Endothelial cell of umbilical vein (primary cell): Measurements from ENCODE around the gene STEAP4. TPM values are rescaled to one million over a fixed set of nuclear protein-coding genes. Genes with fewer than 3 reads are reported as not detected.

Experiments used
- BruUV-seq: library from RNA; stranded (reverse); fragments of 400-500 nt; replicated peaks from 2 replicates; lab custom pipeline; 2021; lab: Mats Ljungman, UMichigan
- CTCF ChIA-PET: fragments of 300-600, 350-600 bp; sonication (Branson Sonifier 250); formaldehyde crosslinking; loops from one replicate; lab custom pipeline; 2021; ENCODE audit warnings: antibody characterized with exemption, inconsistent platforms; lab: Charles Lee
- POLR2A ChIA-PET: fragments of 300-600, 350-600 bp; sonication (Branson Sonifier 250); formaldehyde crosslinking; loops from one replicate; lab custom pipeline; 2021; ENCODE audit warnings: antibody characterized with exemption, inconsistent platforms; lab: Charles Lee
- DNase-seq: peaks from one replicate; pipeline ENCODE4 v3.0.0-alpha.2; 2011; ENCODE audit warnings: low read depth, low spot score
- FAIRE-seq: peaks from 2 replicates; lab custom pipeline; 2011; peaks lifted over from hg19 to GRCh38; lab: Jason Lieb, UNC
- H2AFZ ChIP-seq: 2 replicates; pipeline ENCODE4 v1.6.0; 2012; ENCODE audit warnings: low read depth, low read length, control low read depth, inconsistent platforms
- H3K27ac ChIP-seq: 2 replicates; pipeline ENCODE4 v1.5.1; 2011; ENCODE audit warnings: low read depth, mild to moderate bottlenecking, control low read depth, low read length, moderate library complexity; ENCODE audit not compliant: insufficient read depth
- H3K27me3 ChIP-seq, 2 experiments: 2 replicates each; pipeline versions ENCODE4 v1.6.0 to v1.6.1; 2011; ENCODE audit warnings: low read length in 2 of 2, mixed read lengths in 1 of 2; ENCODE audit not compliant: control insufficient read depth in 2 of 2, insufficient read depth in 2 of 2
- H3K36me3 ChIP-seq, 2 experiments: 2 replicates in 1 of 2; 3 replicates in 1 of 2; pipeline ENCODE4 v1.5.1; 2011; ENCODE audit warnings: low read length in 2 of 2, mild to moderate bottlenecking in 1 of 2, moderate library complexity in 1 of 2; ENCODE audit not compliant: control insufficient read depth in 2 of 2, insufficient read depth in 2 of 2; ENCODE audit errors: extremely low read depth in 1 of 2
- H3K4me1 ChIP-seq: 3 replicates; pipeline ENCODE4 v1.5.1; 2011; ENCODE audit warnings: mild to moderate bottlenecking, low read length; ENCODE audit not compliant: control insufficient read depth, insufficient read depth; ENCODE audit errors: extremely low read depth
- H3K4me2 ChIP-seq: 2 replicates; pipeline ENCODE4 v1.6.1; 2011; ENCODE audit warnings: low read length, control low read depth, mixed read lengths; ENCODE audit not compliant: insufficient read depth
- H3K4me3 ChIP-seq, 3 experiments: fragments of 200-600 bp in 1 of 3; sonication (generic), shearing (Covaris generic) in 1 of 3; replicated peaks in 1 of 3; 2 replicates each; pipeline ENCODE4 v1.5.1; 2011 to 2016; ENCODE audit warnings: control low read depth in 3 of 3, low read length in 3 of 3, mild to moderate bottlenecking in 2 of 3, inconsistent platforms in 1 of 3, low read depth in 1 of 3, moderate library complexity in 1 of 3; ENCODE audit not compliant: insufficient read depth in 1 of 3
- H3K79me2 ChIP-seq: 2 replicates; pipeline ENCODE4 v1.6.0; 2012; ENCODE audit warnings: low read length, inconsistent platforms; ENCODE audit not compliant: control insufficient read depth, insufficient read depth
- H3K9ac ChIP-seq: replicated peaks from 2 replicates; pipeline ENCODE3; 2011; ENCODE audit warnings: low read length, control low read depth; ENCODE audit not compliant: insufficient read depth; ENCODE audit errors: extremely low read depth
- H3K9me1 ChIP-seq: replicated peaks from 3 replicates; pipeline ENCODE4 v1.6.0; 2011; ENCODE audit warnings: mild to moderate bottlenecking, low read length; ENCODE audit not compliant: control insufficient read depth, insufficient read depth; ENCODE audit errors: extremely low read depth
- H3K9me3 ChIP-seq: replicated peaks from 2 replicates; pipeline ENCODE4 v1.5.1; 2012; ENCODE audit warnings: low read length, inconsistent platforms; ENCODE audit not compliant: control insufficient read depth, insufficient read depth
- H4K20me1 ChIP-seq: replicated peaks from 2 replicates; pipeline ENCODE3; 2011; ENCODE audit warnings: mild to moderate bottlenecking, low read length; ENCODE audit not compliant: control insufficient read depth, insufficient read depth; ENCODE audit errors: extremely low read depth
- CTCF ChIP-seq, 2 donors: IDR thresholded peaks; 1 replicate in 1 of 2; 2 replicates in 1 of 2; pipeline ENCODE4 v1.5.1; 2011; ENCODE audit warnings: low read length in 2 of 2, mild to moderate bottlenecking in 2 of 2, moderate library complexity in 2 of 2, control low read depth in 1 of 2, inconsistent platforms in 1 of 2, low read depth in 1 of 2; ENCODE audit not compliant: insufficient read depth in 1 of 2; ENCODE audit errors: extremely low read depth in 1 of 2
- EZH2 ChIP-seq: IDR thresholded peaks from 2 replicates; pipeline ENCODE4 v1.6.1; 2012; ENCODE audit warnings: borderline replicate concordance, low read depth, mild to moderate bottlenecking, moderate library complexity, low read length, inconsistent platforms; ENCODE audit not compliant: severe bottlenecking
- FOS ChIP-seq: IDR thresholded peaks from 2 replicates; pipeline ENCODE4 v1.6.1; 2011; ENCODE audit warnings: mild to moderate bottlenecking, low read length, moderate library complexity, borderline replicate concordance; ENCODE audit not compliant: insufficient read depth
- GATA2 ChIP-seq: IDR thresholded peaks from 2 replicates; pipeline ENCODE4 v1.7.0; 2011; ENCODE audit warnings: low read depth, mild to moderate bottlenecking, moderate library complexity, mixed read lengths, low read length; ENCODE audit not compliant: insufficient read length, insufficient read depth
- JUN ChIP-seq: IDR thresholded peaks from 2 replicates; pipeline ENCODE4 v1.6.1; 2011; ENCODE audit warnings: borderline replicate concordance, low read depth; ENCODE audit not compliant: insufficient read length, insufficient read depth
- MAX ChIP-seq: IDR thresholded peaks from 2 replicates; pipeline ENCODE4 v1.6.1; 2011; ENCODE audit not compliant: insufficient read depth, insufficient read length
- MYC ChIP-seq: IDR thresholded peaks from one replicate; pipeline ENCODE4 v1.6.1; 2011; ENCODE audit warnings: mild to moderate bottlenecking, low read depth, low read length
- POLR2A ChIP-seq: IDR thresholded peaks from 2 replicates; pipeline ENCODE4 v1.6.1; 2012; ENCODE audit warnings: low read depth, mild to moderate bottlenecking, control low read depth, low read length
- POLR2AphosphoS5 ChIP-seq: IDR thresholded peaks from 2 replicates; pipeline ENCODE4 v1.6.1; 2012; ENCODE audit warnings: low read depth, mild to moderate bottlenecking, control low read depth, low read length, moderate library complexity; ENCODE audit not compliant: insufficient read depth
- dilution Hi-C: fragments of 300-500 bp; cut with MboI; formaldehyde crosslinking; loops from one replicate; pipeline ENCODE4 v1.15.0; 2019; ENCODE audit warnings: low sequenced_read_pairs; ENCODE audit not compliant: extremely low pct_ligation_motif_present
- intact Hi-C: fragments of 100-400 bp; cut with micrococcal nuclease; formaldehyde crosslinking; loops from one replicate; pipeline ENCODE4 v1.10.0; 2022
- polyA plus RNA-seq, 4 experiments: library from polyadenylated mRNA; depleted of rRNA in 3 of 4; stranded (reverse) in 3 of 4; unstranded in 1 of 4; fragments of >200 nt; gene quantifications; 2 replicates each; pipeline versions ENCODE4 v1.2.1 to v1.2.3, GENCODE V29; 2011 to 2012; ENCODE audit warnings: missing spikeins in 1 of 4
- total RNA-seq: library from RNA; stranded (reverse); gene quantifications from 2 replicates; pipeline ENCODE4 v1.2.3, GENCODE V29; 2021

The STEAP4 gene
- total and polyA plus RNA-seq, 2 donors (not counting 3 experiments of a cell fraction or from before 2014, with no cell fraction given), result not detected

- DNase-seq (no peak), FAIRE-seq (no peak)
- Histone ChIP-seq H2AFZ (no peak overlapping the region), H3K9ac (no peak overlapping the region), H3K79me2 (no peaks in the 10 kb centered on the region), H3K9me1 (no peaks in the 10 kb centered on the region), H3K27ac (no peak overlapping the region), H3K4me2 (no peak overlapping the region), H3K27me3 (no peaks in the 10 kb centered on the region), H3K4me3 (no peak overlapping the region), H4K20me1 (no peaks in the 10 kb centered on the region), H3K36me3 (no peaks in the 10 kb centered on the region), H3K4me1 (no peaks in the 10 kb centered on the region), H3K9me3 (no peaks in the 10 kb centered on the region)
- POLR2A ChIA-PET, result no interaction called here
- CTCF ChIA-PET, result no interaction called here
- intact Hi-C loops, result no loop called here
- dilution Hi-C loops, result no loop called here
- TF ChIP-seq CTCF (IDR thresholded peaks at IDR 0.05; ENCODE audit: extremely low read depth in 1 of 2, insufficient read depth in 1 of 2, low read depth in 1 of 2, low read length in 2 of 2) (no peak), GATA2 (no peak), EZH2 (no peak), POLR2AphosphoS5 (no peak), MYC (no peak), MAX (no peak), FOS (no peak), JUN (no peak), POLR2A (no peak)
- no TSS peak for BruUV-seq
Measured at GRCh38 chr7:88293866-88294265, 12.8 kb downstream of the STEAP4 start.
